T-helper 1 cell treated with Interleukin-12 subunit alpha and Interleukin-12 subunit beta and Interleukin-4 antibody, amounts not matched to agents 30 ng/mL and 1 ng/mL, for 36 hours (primary cell): ENCODE measurements around the gene ABHD16A. TPM values are rescaled to one million over a fixed set of nuclear protein-coding genes. Genes with fewer than 3 reads are reported as not detected.
"Not testable (repeated sequence)": the region's sequence is repeated elsewhere in the genome, so short reads cannot be mapped to it uniquely, and the experiment has no call there.

Source experiments
- intact Hi-C: fragments of 100-400 bp; cut with micrococcal nuclease; formaldehyde crosslinking; loops from one replicate; pipeline ENCODE4 v1.15.1; 2024
- total RNA-seq: library from RNA; stranded (reverse); gene quantifications from 2 replicates; pipeline ENCODE4 v1.2.3, GENCODE V29; 2022

ABHD16A gene
- total RNA-seq, 1 donor from 2014 or later = 53.6 TPM

DNA sequence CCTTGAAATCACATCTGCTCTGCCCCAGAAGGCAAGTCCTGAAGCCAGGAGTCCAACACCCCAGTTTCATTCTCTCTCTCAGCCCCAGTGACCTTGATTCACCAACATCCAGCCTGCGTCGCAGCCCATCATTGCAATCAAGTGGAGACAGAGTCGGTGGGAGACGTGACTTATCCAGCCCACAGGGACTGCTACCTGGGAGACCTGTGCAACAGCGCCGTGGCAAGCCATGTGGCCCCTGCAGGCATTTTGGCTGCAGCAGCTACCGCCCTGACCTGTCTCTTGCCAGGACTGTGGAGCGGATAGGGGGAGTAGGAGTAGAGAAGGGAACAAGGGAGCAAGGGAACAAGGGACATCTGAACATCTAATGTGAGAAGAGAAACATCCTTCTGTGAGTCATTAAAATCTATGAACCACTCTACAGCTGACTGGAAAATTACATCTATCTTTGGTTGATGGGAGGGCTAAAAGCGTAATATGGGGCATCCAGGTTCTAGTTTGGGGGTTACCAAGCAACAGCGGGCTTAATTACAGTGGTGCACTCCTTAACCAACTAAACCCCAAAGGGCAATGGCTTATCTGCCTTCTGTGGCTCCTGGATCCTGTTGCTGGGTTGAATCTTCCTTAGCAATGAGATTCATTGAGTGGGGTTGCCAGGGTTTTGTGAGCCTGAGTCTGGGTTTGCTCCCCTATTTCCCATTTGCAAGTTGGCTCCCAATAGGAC lies 14.5 kb upstream of the ABHD16A start:
- intact Hi-C loops = no loop called here

DNA sequence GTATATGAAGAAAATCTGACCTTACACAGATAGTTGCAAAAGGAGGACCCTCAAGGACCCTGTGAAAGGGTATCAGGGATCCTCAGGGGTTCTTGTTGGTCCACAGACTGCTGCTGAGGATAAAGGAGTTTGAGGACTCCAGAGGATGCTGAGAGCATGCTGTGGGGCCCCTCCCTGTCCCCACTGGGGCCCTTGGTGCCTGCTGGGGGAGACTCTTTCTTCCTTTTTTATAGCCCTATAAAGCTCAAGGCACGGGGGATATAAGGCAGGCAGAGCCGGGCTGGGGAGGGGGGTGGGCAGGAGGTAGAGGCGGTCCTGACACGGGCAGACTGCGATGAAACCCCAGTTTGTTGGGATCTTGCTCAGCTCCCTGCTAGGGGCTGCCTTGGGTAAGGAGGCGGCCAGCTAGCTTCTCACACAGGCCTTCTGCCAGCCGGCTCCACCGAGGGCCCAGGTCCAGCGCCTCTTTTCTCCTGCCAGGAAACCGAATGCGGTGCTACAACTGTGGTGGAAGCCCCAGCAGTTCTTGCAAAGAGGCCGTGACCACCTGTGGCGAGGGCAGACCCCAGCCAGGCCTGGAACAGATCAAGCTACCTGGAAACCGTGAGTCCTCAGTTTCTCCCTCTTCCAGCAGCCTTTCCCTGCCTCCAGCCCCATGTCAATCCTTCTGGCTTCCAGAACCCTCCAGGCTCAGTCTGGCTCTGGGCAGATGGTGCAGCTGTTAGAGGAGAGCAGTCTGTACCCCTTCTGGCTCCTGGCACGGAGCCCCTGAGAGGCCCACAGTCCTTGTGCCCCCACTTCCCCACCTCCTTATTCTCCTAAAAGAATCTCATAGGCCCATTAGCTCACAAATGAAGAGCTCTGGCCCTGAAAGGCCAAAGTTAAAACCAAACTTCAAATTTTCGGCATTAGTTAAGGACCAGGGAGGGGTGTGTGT lies 12.2 kb upstream of the ABHD16A start, which contains the start of gene LY6G6D:
TSS of gene LY6G6D (plus strand) at position 327 of the 937 bp plus-strand sequence. CDS start at position 335, 8 bp downstream.
- intact Hi-C loops = no loop called here

GRCh38 chr6:31713991-31714684 lies 11.0 kb upstream of the ABHD16A start:
- intact Hi-C loops = no loop called here

- intact Hi-C loops = no loop called here
Observed at GRCh38 chr6:31713465-31713864, 10.3 kb upstream of the ABHD16A start.

GRCh38 chr6:31712296-31712695 lies 9.2 kb upstream of the ABHD16A start:
- intact Hi-C loops = no loop called here

GRCh38 chr6:31711233-31711632 lies 8.1 kb upstream of the ABHD16A start:
- intact Hi-C loops = no loop called here

DNA sequence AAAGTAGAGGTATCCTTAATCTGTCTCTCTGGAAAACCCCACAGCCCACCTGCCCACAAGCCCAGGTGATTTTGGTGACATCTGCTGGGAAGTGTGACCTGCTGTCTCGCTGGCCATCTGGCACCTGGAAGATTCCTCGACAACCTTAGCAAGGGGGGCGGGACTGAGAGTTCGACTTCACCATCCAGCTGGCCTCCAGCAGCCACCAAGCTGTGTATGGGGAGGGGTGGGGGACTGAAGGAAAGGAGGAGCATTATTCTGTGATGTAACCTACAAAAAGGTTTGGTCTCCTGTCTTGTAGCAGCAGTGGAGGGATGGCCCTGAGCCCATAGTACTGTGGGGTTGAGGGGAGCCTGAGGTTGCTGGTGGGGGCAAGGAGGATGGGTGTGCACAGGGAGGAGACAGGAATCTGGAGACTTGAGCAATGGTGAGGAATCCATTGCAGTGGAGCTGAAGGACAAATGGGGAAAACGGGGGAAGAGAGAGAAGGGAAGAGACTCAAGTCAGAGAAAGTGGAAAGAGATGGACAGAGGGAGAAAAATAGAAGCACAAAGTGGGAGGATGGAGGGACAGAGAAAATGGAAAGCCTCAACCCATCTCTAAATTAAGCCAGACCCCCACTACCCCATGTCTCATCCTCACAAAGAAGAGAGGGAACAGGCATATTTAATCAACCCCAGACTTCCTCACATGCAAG lies 7.5 kb upstream of the ABHD16A start:
- intact Hi-C loops = no loop called here

DNA sequence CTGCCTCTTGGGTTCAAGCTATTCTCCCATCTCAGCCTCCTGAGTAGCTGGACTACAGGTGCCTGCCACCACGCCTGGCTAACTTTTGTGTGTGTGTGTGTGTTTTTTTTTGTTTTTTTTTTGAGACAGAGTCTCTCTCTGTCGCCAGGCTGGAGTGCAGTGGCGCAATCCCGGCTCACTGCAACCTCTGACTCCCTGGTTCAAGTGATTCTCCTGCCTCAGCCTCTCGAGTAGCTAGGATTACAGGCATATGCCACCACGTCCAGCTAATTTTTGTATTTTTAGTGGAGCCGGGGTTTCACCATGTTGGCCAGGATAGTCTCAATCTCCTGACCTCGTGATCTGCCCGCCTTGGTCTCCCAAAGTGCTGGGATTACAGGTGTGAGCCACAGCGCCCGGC lies 6.0 kb upstream of the ABHD16A start:
- intact Hi-C loops = not testable (repeated sequence)

DNA sequence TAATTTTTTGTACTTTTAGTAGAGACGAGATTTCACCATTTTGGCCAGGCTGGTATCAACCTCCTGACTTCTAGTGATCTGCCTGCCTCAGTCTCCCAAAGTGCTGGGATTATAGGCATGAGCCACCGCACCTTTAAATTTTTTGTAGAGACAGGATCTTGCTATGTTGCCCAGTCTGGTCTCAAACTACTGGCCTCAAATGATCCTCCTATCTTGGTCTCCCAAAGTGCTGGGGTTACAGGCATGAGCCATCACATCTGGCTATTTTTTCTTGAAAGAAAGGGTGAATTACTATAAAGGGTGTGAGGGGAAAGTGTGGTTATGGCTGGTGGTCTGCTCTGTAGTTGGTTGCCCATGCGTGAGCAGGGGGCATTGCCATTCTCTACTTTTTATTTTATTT lies 5.1 kb upstream of the ABHD16A start:
- intact Hi-C loops = no loop called here

- intact Hi-C loops = no loop called here
Observed at GRCh38 chr6:31707701-31708100, 4.6 kb upstream of the ABHD16A start.

DNA sequence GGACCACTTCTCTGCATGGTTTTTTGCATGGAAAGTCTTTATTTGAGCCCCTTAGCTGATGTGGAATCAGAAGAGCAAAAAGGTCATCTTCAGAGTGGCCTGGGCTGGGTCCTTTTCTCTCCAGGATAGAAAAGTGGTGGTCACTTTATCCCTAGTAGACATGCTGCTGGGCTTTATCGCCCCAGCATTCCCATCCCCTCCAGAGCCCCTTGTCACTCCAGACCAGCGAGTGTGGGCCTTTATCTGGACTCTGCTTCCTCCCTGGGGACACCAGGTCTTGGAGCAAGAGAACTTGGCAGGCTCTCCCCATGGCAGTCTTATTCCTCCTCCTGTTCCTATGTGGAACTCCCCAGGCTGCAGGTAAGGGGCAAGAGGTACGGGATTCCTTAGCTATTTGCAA lies 3.5 kb upstream of the ABHD16A start, which contains the start of gene LY6G6F:
TSS of gene LY6G6F (plus strand) at position 268 of the 400 bp plus-strand sequence. CDS start at position 309, 41 bp downstream.
- intact Hi-C loops = no loop called here

GRCh38 chr6:31705931-31706330 lies 2.8 kb upstream of the ABHD16A start:
- intact Hi-C loops = no loop called here

DNA sequence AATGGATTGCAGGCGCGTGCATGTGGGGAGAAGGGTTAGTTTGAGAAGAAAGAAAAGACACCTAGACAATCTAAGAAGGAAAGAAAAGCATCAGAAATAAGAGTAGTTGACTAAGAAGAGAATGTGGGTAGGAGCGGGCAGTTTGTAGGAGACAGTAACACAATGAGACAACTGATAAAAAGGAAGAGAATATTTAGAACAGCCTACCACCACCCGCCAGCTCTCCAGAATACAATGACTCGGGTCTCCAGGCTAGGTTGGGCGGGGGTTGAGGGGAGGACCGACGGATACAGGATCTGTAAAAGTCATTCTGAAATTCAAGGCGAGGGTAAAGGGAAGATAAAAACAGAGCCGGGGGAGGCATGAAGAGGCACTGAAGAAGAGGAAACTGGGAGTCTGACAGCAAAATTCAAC lies 712 bp downstream of the ABHD16A start:
- intact Hi-C loops = loop anchor here (1.0 to 2.0 kb wide), 4 partner anchors 21 to 474 kb away; partner anchors contain the start of genes AGPAT1, LSM2 and LY6G5C

GRCh38 chr6:31701666-31702404 lies 1.3 kb downstream of the ABHD16A start:
- intact Hi-C loops = loop anchor here (1.0 to 2.0 kb wide), 4 partner anchors 21 to 475 kb away; partner anchors contain the start of genes AGPAT1, LSM2 and LY6G5C

GRCh38 chr6:31700740-31701401 lies 2.3 kb downstream of the ABHD16A start:
- intact Hi-C loops = no loop called here

GRCh38 chr6:31697555-31697954 lies 5.6 kb downstream of the ABHD16A start:
- intact Hi-C loops = no loop called here

DNA sequence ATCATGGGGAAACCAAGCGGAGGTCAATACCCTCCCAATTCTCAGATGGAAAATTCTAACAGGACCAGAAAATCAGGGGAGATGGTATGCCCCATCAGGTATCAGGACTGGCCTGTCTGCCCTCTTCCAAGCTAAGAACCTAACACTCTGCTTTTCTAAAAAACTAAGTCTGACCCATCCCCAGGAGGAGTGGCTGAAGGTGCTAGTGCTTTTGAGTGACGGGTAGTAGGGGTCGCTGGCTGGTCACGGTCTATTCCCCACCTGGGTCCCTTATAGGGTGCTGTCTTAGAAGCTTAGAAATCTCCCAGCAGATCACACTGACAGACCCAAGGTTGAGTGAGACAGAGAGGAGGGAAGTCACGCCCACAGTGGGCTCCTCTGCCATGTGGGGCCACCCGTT lies 9.6 kb downstream of the ABHD16A start:
- intact Hi-C loops = no loop called here

- intact Hi-C loops = no loop called here
Observed at GRCh38 chr6:31692886-31693285, 10.2 kb downstream of the ABHD16A start.

- intact Hi-C loops = no loop called here
Observed at GRCh38 chr6:31692353-31692752, 10.8 kb downstream of the ABHD16A start.
